GM10266 (cell line): ENCODE results near the gene PKDCC.

Source experiments
- DNase-seq: peaks from one replicate; pipeline ENCODE4 v3.0.0; 2012; ENCODE audit errors: extremely low spot score
- TF ChIP-seq, protein P1 (sequence below): IDR thresholded peaks from 2 replicates; pipeline ENCODE4 v1.5.1; 2012; ENCODE audit warnings: mild to moderate bottlenecking, low read depth; ENCODE audit not compliant: control insufficient read depth, insufficient read depth; ENCODE audit errors: missing control alignments

PKDCC gene

DNA sequence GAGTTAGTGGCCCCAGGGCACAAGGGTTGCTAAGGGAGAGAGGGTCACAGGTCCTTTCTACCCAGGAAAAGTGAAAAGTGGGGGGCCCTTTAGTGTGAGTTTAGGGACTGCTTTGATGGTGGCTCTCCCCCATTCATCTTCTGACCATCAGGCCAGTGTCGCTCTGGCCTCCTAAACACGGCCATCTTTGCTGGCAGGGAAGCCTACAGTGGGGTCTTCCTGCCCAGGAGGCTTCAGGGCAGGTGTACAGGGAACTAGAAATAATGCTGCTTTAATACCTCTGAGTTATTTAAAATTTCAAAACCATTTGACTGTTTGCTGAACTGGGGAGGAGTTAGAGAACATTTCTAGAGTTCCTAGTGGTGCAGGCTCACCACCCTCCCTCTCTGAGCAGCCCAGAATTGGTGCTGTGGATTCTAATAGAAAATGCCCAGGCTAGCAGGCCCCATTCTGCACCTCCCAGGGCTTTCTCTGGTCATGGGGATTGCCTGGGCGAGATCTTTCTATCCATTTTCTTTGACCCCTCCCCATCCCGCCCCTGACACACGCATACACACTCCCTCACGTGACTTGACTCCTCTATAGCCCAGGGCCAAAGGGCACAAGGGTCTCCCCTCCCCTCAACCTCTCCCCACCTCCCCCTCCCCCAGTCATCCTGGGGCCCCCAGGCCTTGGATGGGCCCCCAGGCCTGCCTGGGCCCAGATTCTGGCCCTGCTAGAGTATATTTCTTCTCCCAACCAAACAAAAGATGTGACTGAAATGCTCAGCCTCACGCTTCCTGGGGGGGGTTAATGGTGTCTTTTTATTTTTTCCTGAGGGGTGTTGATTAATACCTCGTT is 3.1 kb downstream of the PKDCC start:
- TF ChIP-seq, protein P1, sequence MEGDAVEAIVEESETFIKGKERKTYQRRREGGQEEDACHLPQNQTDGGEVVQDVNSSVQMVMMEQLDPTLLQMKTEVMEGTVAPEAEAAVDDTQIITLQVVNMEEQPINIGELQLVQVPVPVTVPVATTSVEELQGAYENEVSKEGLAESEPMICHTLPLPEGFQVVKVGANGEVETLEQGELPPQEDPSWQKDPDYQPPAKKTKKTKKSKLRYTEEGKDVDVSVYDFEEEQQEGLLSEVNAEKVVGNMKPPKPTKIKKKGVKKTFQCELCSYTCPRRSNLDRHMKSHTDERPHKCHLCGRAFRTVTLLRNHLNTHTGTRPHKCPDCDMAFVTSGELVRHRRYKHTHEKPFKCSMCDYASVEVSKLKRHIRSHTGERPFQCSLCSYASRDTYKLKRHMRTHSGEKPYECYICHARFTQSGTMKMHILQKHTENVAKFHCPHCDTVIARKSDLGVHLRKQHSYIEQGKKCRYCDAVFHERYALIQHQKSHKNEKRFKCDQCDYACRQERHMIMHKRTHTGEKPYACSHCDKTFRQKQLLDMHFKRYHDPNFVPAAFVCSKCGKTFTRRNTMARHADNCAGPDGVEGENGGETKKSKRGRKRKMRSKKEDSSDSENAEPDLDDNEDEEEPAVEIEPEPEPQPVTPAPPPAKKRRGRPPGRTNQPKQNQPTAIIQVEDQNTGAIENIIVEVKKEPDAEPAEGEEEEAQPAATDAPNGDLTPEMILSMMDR: no peak
- DNase-seq: no peak

DNA sequence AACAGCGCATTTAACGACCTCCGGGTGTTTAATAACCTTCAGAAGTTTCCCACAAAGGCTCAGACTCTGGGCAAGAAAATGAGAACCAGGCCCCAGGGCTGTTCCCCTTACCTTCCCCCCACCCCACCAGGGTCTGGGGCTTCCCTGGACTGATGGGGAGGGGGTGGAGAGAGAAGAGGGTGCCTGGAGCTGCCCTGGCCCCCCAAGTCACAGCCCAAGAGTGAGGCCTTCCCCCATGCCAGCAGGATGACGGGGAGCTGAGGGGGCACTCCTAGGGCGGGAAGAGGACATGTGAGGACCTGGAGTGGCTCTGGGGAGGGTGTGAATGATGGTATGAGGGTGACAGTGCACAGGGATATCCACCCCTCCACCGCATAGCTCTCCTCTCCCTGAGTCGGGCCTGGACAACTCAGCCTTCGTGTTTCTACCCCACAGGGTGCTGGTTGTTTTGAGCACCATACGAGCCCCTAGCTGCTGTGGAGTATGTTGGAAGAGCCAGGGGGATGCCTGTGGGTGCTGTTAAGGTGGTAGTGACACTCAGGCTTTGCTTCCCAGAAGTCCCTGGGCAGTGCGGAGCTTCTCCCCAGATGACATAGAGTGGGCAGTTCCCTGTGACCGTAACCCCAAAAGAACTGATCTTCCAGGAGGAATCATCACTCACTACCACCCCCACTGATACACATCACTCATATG is 3.9 kb downstream of the PKDCC start:
- TF ChIP-seq, protein P1: no peak
- DNase-seq: no peak

DNA sequence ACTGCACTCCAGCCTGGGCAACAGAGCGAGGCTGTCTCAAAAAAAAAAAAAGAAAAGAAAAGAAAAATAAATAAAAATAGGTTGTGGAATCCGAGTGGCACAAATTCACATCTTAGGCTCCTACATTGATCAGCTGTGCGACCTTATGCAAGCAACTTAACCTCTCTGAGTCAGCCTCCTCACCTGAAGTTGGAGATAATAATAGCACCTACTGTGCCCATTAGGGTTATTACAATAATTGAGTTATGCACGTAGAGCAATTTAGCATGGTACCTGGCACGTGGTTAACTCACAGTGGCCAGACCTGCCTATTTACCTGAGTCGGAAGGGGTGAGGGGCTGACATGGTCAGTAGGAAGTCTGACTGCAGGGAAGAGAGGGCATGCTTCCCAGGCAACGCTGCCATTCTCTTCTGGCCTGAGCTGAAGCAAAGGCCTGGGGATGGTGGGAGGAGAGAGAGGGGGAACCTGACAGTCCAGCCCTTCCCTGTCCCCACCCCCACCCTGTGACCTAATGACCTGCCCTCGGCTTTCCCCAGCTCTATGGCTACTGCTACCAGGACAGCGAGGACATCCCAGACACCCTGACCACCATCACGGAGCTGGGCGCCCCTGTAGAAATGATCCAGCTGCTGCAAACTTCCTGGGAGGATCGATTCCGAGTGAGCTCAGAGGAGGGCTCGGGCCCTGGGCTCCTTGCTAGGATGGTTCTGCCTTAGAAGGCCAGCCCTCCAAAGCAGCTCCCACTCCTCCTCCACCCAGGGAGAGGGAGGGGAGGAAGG is 5.1 kb downstream of the PKDCC start:
- TF ChIP-seq, protein P1: no peak
- no peak for DNase-seq

DNA sequence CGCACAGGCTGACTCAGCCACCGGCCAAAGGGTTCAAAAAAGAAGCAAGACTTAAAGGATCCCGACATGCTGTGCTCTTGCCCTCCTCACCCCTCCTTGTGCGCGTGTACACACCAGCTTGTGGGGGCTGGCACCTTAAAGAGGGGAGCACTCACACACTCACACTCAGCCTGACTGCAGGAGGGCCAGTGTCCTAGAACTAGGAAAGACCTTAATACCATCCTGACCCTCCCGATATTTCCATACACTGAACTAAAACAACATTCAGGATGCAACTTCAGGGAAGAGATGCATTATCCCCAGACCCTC is 5.6 kb downstream of the PKDCC start:
- no peak for DNase-seq
- TF ChIP-seq, protein P1: no peak

DNA sequence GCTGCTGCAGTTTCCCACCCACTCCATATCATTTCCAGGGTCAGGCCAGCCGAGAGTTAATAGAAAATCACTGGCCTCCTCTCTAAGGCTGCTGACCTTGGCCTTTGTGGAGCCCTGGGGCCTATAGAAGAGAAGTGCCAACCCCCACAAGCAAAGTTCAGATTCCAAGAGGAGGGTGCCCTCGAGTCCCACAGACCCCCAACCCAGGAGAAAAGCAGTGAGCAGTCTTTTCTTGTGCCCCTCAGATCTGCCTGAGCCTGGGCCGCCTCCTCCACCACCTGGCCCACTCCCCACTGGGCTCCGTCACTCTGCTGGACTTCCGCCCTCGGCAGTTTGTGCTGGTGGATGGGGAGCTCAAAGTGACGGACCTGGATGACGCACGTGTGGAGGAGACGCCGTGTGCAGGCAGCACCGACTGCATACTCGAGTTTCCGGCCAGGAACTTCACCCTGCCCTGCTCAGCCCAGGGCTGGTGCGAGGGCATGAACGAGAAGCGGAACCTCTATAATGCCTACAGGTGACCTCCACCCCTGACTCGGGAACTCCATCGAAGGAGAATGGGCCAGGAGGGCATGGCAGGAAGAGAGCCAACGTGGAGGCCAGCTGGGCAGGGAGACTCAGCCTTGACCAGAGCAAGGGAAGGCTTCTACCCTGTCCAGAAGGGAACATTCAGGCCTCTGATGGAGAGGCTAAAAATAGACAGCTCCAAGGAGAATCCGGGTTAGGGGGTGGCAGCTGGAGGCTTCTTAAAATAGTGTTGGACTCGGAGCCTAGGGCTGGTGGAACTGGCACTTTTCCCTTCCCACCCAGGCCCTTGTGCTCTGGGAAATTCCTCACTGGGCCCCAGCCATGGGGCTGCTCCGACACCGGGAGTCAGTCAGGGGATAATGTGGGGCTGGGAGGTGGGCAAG is 6.2 kb downstream of the PKDCC start:
- TF ChIP-seq, protein P1: no peak
- DNase-seq: no peak

DNA sequence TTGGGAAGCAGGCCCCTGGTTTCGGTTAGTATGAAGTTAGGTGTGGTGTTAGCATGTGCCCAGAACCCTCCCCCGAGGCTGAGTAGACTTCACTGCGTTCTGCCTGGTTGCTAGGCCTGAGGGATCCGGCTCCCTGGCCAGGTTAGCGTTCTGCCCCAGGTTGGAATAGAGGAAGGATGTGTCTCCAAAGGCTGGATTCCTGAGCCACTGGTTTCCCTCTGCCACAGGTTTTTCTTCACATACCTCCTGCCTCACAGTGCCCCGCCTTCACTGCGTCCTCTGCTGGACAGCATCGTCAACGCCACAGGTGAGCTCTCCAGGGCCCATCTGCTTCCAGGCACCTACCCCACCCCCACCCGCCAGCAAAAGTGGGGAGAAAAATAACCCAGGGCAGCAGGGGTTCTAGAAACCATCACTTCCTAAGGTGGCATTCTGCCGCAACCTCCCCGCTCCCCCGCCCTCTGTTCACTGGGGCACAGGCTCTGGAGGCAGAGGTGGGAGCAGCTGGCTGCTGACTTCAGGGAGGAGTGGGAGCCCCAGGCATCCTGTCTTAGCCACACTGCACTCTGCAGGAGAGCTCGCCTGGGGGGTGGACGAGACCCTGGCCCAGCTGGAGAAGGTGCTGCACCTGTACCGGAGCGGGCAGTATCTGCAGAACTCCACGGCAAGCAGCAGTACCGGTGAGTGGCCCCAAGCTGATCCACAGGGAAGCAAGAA is 7.1 kb downstream of the PKDCC start:
- DNase-seq: no peak
- TF ChIP-seq, protein P1: no peak
